Temporal lobe (tissue), 2 donors: ENCODE data around the gene MOSPD3. TPM values are rescaled to one million over a fixed set of nuclear protein-coding genes. Genes with fewer than 3 reads are reported as not detected.

Source experiments
- small RNA-seq: library from RNA; depleted of rRNA; stranded (forward); fragments of <200 nt; gene quantifications from one replicate; pipeline ENCODE3, GENCODE V24; 2014; ENCODE audit warnings: low replicate concordance
- total RNA-seq: library from RNA; depleted of rRNA; stranded (reverse); fragments of >200 nt; gene quantifications from one replicate; pipeline ENCODE4 v1.2.3, GENCODE V29; 2014

MOSPD3 gene
- total RNA-seq, 1 donor from 2014 or later: 13.0 TPM

Small RNAs within 50 kb of the gene (small RNA-seq; reads per million reads assigned to genes)
- not detected for gene SAP25

Other genes starting within 250 kb of the MOSPD3 start
- 1.2 TPM for gene PILRA, start 239.1 kb upstream of the MOSPD3 start, total RNA-seq
- 1.5 TPM for gene ZCWPW1, start 183.8 kb upstream of the MOSPD3 start, total RNA-seq
- gene MEPCE, start 182.7 kb upstream of the MOSPD3 start, total RNA-seq: 16.7 TPM
- 5.9 TPM for gene PPP1R35, start 176.0 kb upstream of the MOSPD3 start, total RNA-seq
- 0.25 TPM for gene SPACDR, start 148.3 kb upstream of the MOSPD3 start, total RNA-seq
- gene TSC22D4, start 133.3 kb upstream of the MOSPD3 start, total RNA-seq: 8.4 TPM
- 29.7 TPM for gene NYAP1, start 128.6 kb upstream of the MOSPD3 start, total RNA-seq
- 2.0 TPM for gene AGFG2, start 73.3 kb upstream of the MOSPD3 start, total RNA-seq
- gene SAP25, start 38.6 kb upstream of the MOSPD3 start, total RNA-seq: 0.25 TPM
- gene LRCH4, start 26.4 kb upstream of the MOSPD3 start, total RNA-seq: 4.9 TPM
- not detected for gene FBXO24, start 26.2 kb upstream of the MOSPD3 start, total RNA-seq
- 6.9 TPM for gene PCOLCE, start 10.2 kb upstream of the MOSPD3 start, total RNA-seq
- gene TFR2, start 29.0 kb downstream of the MOSPD3 start, total RNA-seq: 3.9 TPM
- gene ACTL6B, start 43.9 kb downstream of the MOSPD3 start, total RNA-seq: 99.6 TPM
- gene GNB2, start 61.2 kb downstream of the MOSPD3 start, total RNA-seq: 66.6 TPM
- 17.0 TPM for gene GIGYF1, start 81.7 kb downstream of the MOSPD3 start, total RNA-seq
- 37.6 TPM for gene POP7, start 93.6 kb downstream of the MOSPD3 start, total RNA-seq
- not detected for gene EPO, start 107.9 kb downstream of the MOSPD3 start, total RNA-seq
- gene ZAN, start 121.1 kb downstream of the MOSPD3 start, total RNA-seq: not detected
- 10.3 TPM for gene EPHB4, start 215.0 kb downstream of the MOSPD3 start, total RNA-seq
- 17.0 TPM for gene SLC12A9, start 240.2 kb downstream of the MOSPD3 start, total RNA-seq